GM12878 (cell line): ENCODE measurements around the gene TENT5A. TPM values are rescaled to one million over a fixed set of nuclear protein-coding genes. Genes with fewer than 3 reads are reported as not detected.

Experiments
- ASH2L ChIP-seq: fragments of 300-600, 200-600 bp; sonication (generic); IDR thresholded peaks from 2 replicates; pipeline ENCODE4 v1.6.1; 2017; ENCODE audit warnings: low read depth, mild to moderate bottlenecking, borderline replicate concordance
- CBFB ChIP-seq: IDR thresholded peaks from 2 replicates; pipeline ENCODE4 v1.6.1; 2016; ENCODE audit warnings: antibody characterized with exemption, low read depth
- CHD2 ChIP-seq: IDR thresholded peaks from 2 replicates; pipeline ENCODE4 v1.6.1; 2011; ENCODE audit warnings: low read depth, low read length, improper control_type of control experiment, borderline replicate concordance
- CREB1 ChIP-seq: IDR thresholded peaks from 2 replicates; pipeline ENCODE4 v1.6.1; 2012; ENCODE audit warnings: low read depth, mild to moderate bottlenecking, inconsistent platforms
- HDGF ChIP-seq: fragments of 450-650 bp; IDR thresholded peaks from 2 replicates; pipeline ENCODE4 v1.6.1; 2016; ENCODE audit warnings: antibody characterized with exemption
- JUND ChIP-seq: IDR thresholded peaks from 2 replicates; pipeline ENCODE4 v1.6.1; 2012; ENCODE audit warnings: low read depth, mild to moderate bottlenecking, low read length, improper control_type of control experiment, moderate library complexity
- KLF5 ChIP-seq: fragments of 450-650 bp; IDR thresholded peaks from 2 replicates; pipeline ENCODE4 v1.6.1; 2014; ENCODE audit warnings: mild to moderate bottlenecking; ENCODE audit not compliant: partially characterized antibody
- LARP7 ChIP-seq: fragments of 450-650 bp; IDR thresholded peaks from 2 replicates; pipeline ENCODE4 v1.6.1; 2017; ENCODE audit warnings: mild to moderate bottlenecking
- MTA3 ChIP-seq: IDR thresholded peaks from 2 replicates; pipeline ENCODE4 v1.6.1; 2012; ENCODE audit warnings: low read length, inconsistent platforms, borderline replicate concordance
- NFYB ChIP-seq: IDR thresholded peaks from 2 replicates; pipeline ENCODE4 v1.6.1; 2011; ENCODE audit warnings: low read depth, mild to moderate bottlenecking, low read length, improper control_type of control experiment, moderate library complexity; ENCODE audit not compliant: insufficient read depth
- NR2C1 ChIP-seq: fragments of 450-650 bp; IDR thresholded peaks from 2 replicates; pipeline ENCODE4 v1.6.1; 2017; ENCODE audit warnings: antibody characterized with exemption, mild to moderate bottlenecking, moderate library complexity
- RUNX3 ChIP-seq: IDR thresholded peaks from 2 replicates; pipeline ENCODE4 v1.6.1; 2012; ENCODE audit warnings: low read length, inconsistent platforms
- SKIL ChIP-seq: fragments of 450-650 bp; IDR thresholded peaks from 2 replicates; pipeline ENCODE4 v1.6.1; 2017; ENCODE audit warnings: mild to moderate bottlenecking, low read depth, inconsistent platforms; ENCODE audit not compliant: poor library complexity, severe bottlenecking
- SMAD5 ChIP-seq: IDR thresholded peaks from 2 replicates; pipeline ENCODE4 v1.6.1; 2016; ENCODE audit warnings: antibody characterized with exemption, low read depth
- SMARCA5 ChIP-seq: fragments of 450-650 bp; IDR thresholded peaks from 2 replicates; pipeline ENCODE4 v1.6.1; 2017; ENCODE audit warnings: mild to moderate bottlenecking
- TCF7 ChIP-seq: IDR thresholded peaks from 2 replicates; pipeline ENCODE4 v1.6.1; 2014; ENCODE audit warnings: antibody characterized with exemption, borderline replicate concordance
- ZBTB4 ChIP-seq: fragments of 450-650 bp; formaldehyde crosslinking; IDR thresholded peaks from 2 replicates; pipeline ENCODE4 v1.4.0; 2022; ENCODE audit warnings: mild to moderate bottlenecking, moderate library complexity
- ZNF274 ChIP-seq: IDR thresholded peaks from one replicate; pipeline ENCODE4 v1.8.0; 2011; ENCODE audit not compliant: insufficient read length, insufficient read depth
- ZNF592 ChIP-seq: fragments of 450-650 bp; IDR thresholded peaks from 2 replicates; pipeline ENCODE4 v1.6.1; 2017; ENCODE audit warnings: mild to moderate bottlenecking, moderate library complexity
- ZZZ3 ChIP-seq: IDR thresholded peaks from 2 replicates; pipeline ENCODE4 v1.6.1; 2011; ENCODE audit warnings: low read depth; ENCODE audit not compliant: control insufficient read depth, insufficient read length
- polyA plus RNA-seq, 11 experiments: library from polyadenylated mRNA; depleted of rRNA in 4 of 11; unstranded in 6 of 11; stranded (reverse) in 5 of 11; fragments of >200 nt; fragmentation: Nextera tagmentation in 4 of 11; fragmentation: Illumina TruSeq in 1 of 11; extraction: Ambion mirVana in 4 of 11; extraction: Trizol in 1 of 11; gene quantifications; 1 replicate in 1 of 11; 2 replicates in 10 of 11; pipeline versions ENCODE4 v1.2.1 to v1.2.3, GENCODE V29; 2011 to 2016; ENCODE audit warnings: inconsistent platforms in 2 of 11, missing spikeins in 2 of 11, low read depth in 1 of 11
- total RNA-seq, 4 experiments: library from RNA; depleted of rRNA in 3 of 4; stranded (reverse); fragments of >200 nt in 3 of 4; fragmentation: Illumina TruSeq in 1 of 4; extraction: Trizol in 1 of 4; gene quantifications; 2 replicates each; pipeline versions ENCODE4 v1.2.1 to v1.2.3, GENCODE V29; 2013 to 2021

Gene TENT5A
- total and polyA plus RNA-seq, 10 of the 15 experiments (the other 5 are each of a cell fraction or from before 2014, with no cell fraction given): 0.25 to 9.6 (median 0.48) TPM

- TF ChIP-seq ZNF592: no peak
- no peak for TF ChIP-seq ZBTB4
- TF ChIP-seq JUND: peak; percentile 88
- no peak for TF ChIP-seq ZNF274
- no peak for TF ChIP-seq KLF5
- peak; percentile 96 for TF ChIP-seq RUNX3
- no peak for TF ChIP-seq SMAD5
- peak; percentile 48 for TF ChIP-seq SKIL
- 0 out of 2 replicates have a peak, but pooled peaks have one; percentile 36 for TF ChIP-seq CHD2
- no peak for TF ChIP-seq CREB1
- TF ChIP-seq NR2C1: peak; percentile 5; the same call in 1 of the 2 replicates
- peak; percentile 53 for TF ChIP-seq TCF7
- no peak for TF ChIP-seq NFYB
- no peak for TF ChIP-seq HDGF
- TF ChIP-seq CBFB: 0 out of 2 replicates have a peak, but pooled peaks have one; percentile 43
- TF ChIP-seq ASH2L: no peak
- no peak for TF ChIP-seq SMARCA5
- TF ChIP-seq ZZZ3: no peak
- TF ChIP-seq LARP7: no peak
- TF ChIP-seq MTA3: peak; percentile 75; the same call in 1 of the 2 replicates
Observed at GRCh38 chr6:81772741-81773140, 20.3 kb upstream of the TENT5A start (continued).
